GM12878 (cell line): ENCODE results near the gene KRT24. TPM values are rescaled to one million over a fixed set of nuclear protein-coding genes. Genes with fewer than 3 reads are reported as not detected.

ENCODE experiments used
- ATAC-seq: fragments of 200-7000 bp; cut with Tn5 transposase; 3 replicates; pipeline ENCODE4 v1.9.1; 2020; ENCODE audit warnings: mild to moderate bottlenecking, moderate library complexity
- BruUV-seq: library from RNA; stranded (reverse); fragments of 400-500 nt; replicated peaks from 2 replicates; lab custom pipeline; 2021; lab: Mats Ljungman, UMichigan
- CTCF ChIA-PET: fragments of 300-600 bp; sonication (Branson Sonifier 250); formaldehyde crosslinking; extraction: SDS; loops from one replicate; lab custom pipeline; 2021; ENCODE audit warnings: inconsistent platforms; lab: Yijun Ruan, JAX
- POLR2A ChIA-PET: fragments of 350-600 bp; formaldehyde crosslinking; extraction: SDS; loops from one replicate; lab custom pipeline; 2021; ENCODE audit warnings: inconsistent platforms; lab: Charles Lee
- RAD21 ChIA-PET: fragments of 300-600 bp; sonication (Branson Sonifier 250); formaldehyde crosslinking; loops from one replicate; lab custom pipeline; 2023; ENCODE audit warnings: antibody characterized with exemption; ENCODE audit not compliant: unreplicated experiment; lab: Charles Lee
- SMC1A ChIA-PET: fragments of 300-600 bp; sonication (Branson Sonifier 250); formaldehyde crosslinking; loops from one replicate; lab custom pipeline; 2023; ENCODE audit not compliant: unreplicated experiment, uncharacterized antibody; lab: Charles Lee
- DNase-seq: peaks from one replicate; pipeline ENCODE4 v3.0.0-alpha.2; 2011; ENCODE audit warnings: low read depth, low spot score
- FAIRE-seq: peaks from 3 replicates; lab custom pipeline; 2011; peaks lifted over from hg19 to GRCh38; lab: Jason Lieb, UNC
- H2AFZ ChIP-seq: 2 replicates; pipeline ENCODE4 v1.6.0; 2011; ENCODE audit warnings: low read depth, low read length, control low read depth; ENCODE audit not compliant: control insufficient read depth
- H3K27ac ChIP-seq: 2 replicates; pipeline ENCODE4 v1.5.1; 2011; ENCODE audit warnings: control low read depth; ENCODE audit not compliant: control insufficient read depth, insufficient read depth
- H3K27me3 ChIP-seq, 2 experiments: replicated peaks in 1 of 2; 2 replicates each; pipeline versions ENCODE4 v1.6.0 to v1.6.1; 2011; ENCODE audit warnings: low read length in 1 of 2; ENCODE audit not compliant: control insufficient read depth in 2 of 2, insufficient read depth in 2 of 2
- H3K36me3 ChIP-seq, 2 experiments: 2 replicates each; pipeline ENCODE4 v1.5.1; 2011; ENCODE audit warnings: low read length in 1 of 2; ENCODE audit not compliant: control insufficient read depth in 2 of 2, insufficient read depth in 2 of 2
- H3K4me1 ChIP-seq: 2 replicates; pipeline ENCODE4 v1.6.1; 2011; ENCODE audit warnings: mild to moderate bottlenecking, low read length, moderate library complexity, mixed read lengths; ENCODE audit not compliant: control insufficient read depth, insufficient read depth
- H3K4me2 ChIP-seq: 2 replicates; pipeline ENCODE4 v1.6.0; 2011; ENCODE audit warnings: control low read depth; ENCODE audit not compliant: control insufficient read depth, insufficient read depth
- H3K4me3 ChIP-seq: fragments of 200-600 bp; sonication (generic); 2 replicates; pipeline ENCODE4 v1.5.1; 2016
- H3K79me2 ChIP-seq: 2 replicates; pipeline ENCODE4 v1.6.0; 2011; ENCODE audit warnings: low read length; ENCODE audit not compliant: control insufficient read depth, insufficient read depth
- H3K9ac ChIP-seq: 2 replicates; pipeline ENCODE4 v1.8.0; 2011; ENCODE audit warnings: low read length, control low read depth, mixed read lengths; ENCODE audit not compliant: control insufficient read depth, insufficient read depth
- H3K9me3 ChIP-seq: replicated peaks from 3 replicates; pipeline ENCODE4 v1.5.1; 2011; ENCODE audit warnings: mild to moderate bottlenecking, low read length; ENCODE audit not compliant: control insufficient read depth, insufficient read depth
- H4K20me1 ChIP-seq: 2 replicates; pipeline ENCODE4 v1.6.0; 2011; ENCODE audit not compliant: control insufficient read depth, insufficient read depth
- ASH2L ChIP-seq: fragments of 300-600, 200-600 bp; sonication (generic); IDR thresholded peaks from 2 replicates; pipeline ENCODE4 v1.6.1; 2017; ENCODE audit warnings: low read depth, mild to moderate bottlenecking, borderline replicate concordance
- CBFB ChIP-seq: IDR thresholded peaks from 2 replicates; pipeline ENCODE4 v1.6.1; 2016; ENCODE audit warnings: antibody characterized with exemption, low read depth
- GATAD2B ChIP-seq: fragments of 450-650 bp; conservative IDR thresholded peaks from 2 replicates; pipeline ENCODE4 v1.6.1; 2017; ENCODE audit warnings: low read depth, mild to moderate bottlenecking, moderate library complexity
- HDAC2 ChIP-seq: fragments of 200-600 bp; sonication (generic); IDR thresholded peaks from 2 replicates; pipeline ENCODE4 v1.6.1; 2017
- IRF4 ChIP-seq: IDR thresholded peaks from 2 replicates; pipeline ENCODE4 v1.6.1; 2011; ENCODE audit warnings: low read depth, low read length
- POLR2AphosphoS2 ChIP-seq: IDR thresholded peaks from 2 replicates; pipeline ENCODE4 v1.6.1; 2011; ENCODE audit warnings: low read depth, mild to moderate bottlenecking, low read length, improper control_type of control experiment, moderate library complexity
- ZNF207 ChIP-seq: fragments of 450-650 bp; IDR thresholded peaks from 2 replicates; pipeline ENCODE4 v1.6.1; 2014; ENCODE audit warnings: antibody characterized with exemption, mild to moderate bottlenecking, borderline replicate concordance
- ZNF274 ChIP-seq: IDR thresholded peaks from one replicate; pipeline ENCODE4 v1.8.0; 2011; ENCODE audit not compliant: insufficient read length, insufficient read depth
- WGBS: methylation state at CpG from one replicate; pipeline ENCODE4 v1.1.6; 2016; ENCODE audit warnings: low lambda C conversion rate; ENCODE audit not compliant: insufficient replicate concordance, insufficient coverage; ENCODE audit errors: missing lambda C conversion rate; 5-methylcytosine and 5-hydroxymethylcytosine counted together
- in situ Hi-C: fragments of 300-500 bp; cut with MboI; formaldehyde crosslinking; loops from 9 replicates; pipeline ENCODE4 v1.14.3; 2018; ENCODE audit warnings: mixed read lengths
- intact Hi-C: fragments of 100-400 bp; cut with micrococcal nuclease; formaldehyde crosslinking; loops from one replicate; pipeline ENCODE4 v1.14.2; 2022; ENCODE audit not compliant: unreplicated experiment
- polyA plus RNA-seq, 11 experiments: library from polyadenylated mRNA; depleted of rRNA in 4 of 11; unstranded in 6 of 11; stranded (reverse) in 5 of 11; fragments of >200 nt; fragmentation: Nextera tagmentation in 4 of 11; fragmentation: Illumina TruSeq in 1 of 11; extraction: Ambion mirVana in 4 of 11; extraction: Trizol in 1 of 11; gene quantifications; 1 replicate in 1 of 11; 2 replicates in 10 of 11; pipeline versions ENCODE4 v1.2.1 to v1.2.3, GENCODE V29; 2011 to 2016; ENCODE audit warnings: inconsistent platforms in 2 of 11, missing spikeins in 2 of 11, low read depth in 1 of 11
- total RNA-seq, 4 experiments: library from RNA; depleted of rRNA in 3 of 4; stranded (reverse); fragments of >200 nt in 3 of 4; fragmentation: Illumina TruSeq in 1 of 4; extraction: Trizol in 1 of 4; gene quantifications; 2 replicates each; pipeline versions ENCODE4 v1.2.1 to v1.2.3, GENCODE V29; 2013 to 2021

Gene KRT24
- total and polyA plus RNA-seq, 10 of the 15 experiments (the other 5 are each of a cell fraction or from before 2014, with no cell fraction given), result not detected

DNA sequence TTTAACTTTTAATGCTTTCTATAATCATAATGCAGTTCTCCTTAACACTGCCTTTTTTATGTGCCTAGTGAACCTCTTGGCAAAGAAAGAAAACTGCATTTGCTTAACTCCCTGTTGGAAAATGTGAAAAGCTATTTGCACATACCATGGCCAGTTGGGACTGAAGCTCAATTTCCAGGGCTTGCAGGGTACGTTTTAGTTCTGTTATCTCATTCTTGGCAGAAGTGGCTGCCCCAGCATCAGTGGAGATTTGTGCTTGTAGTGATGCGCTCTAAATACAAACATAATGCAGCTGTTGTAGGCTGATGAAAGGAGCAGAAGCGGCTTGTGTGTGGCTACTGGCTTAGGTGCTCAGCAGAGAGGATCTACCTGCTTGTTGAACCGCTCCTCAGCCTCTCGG is 3.7 kb downstream of the KRT24 start:
- in situ Hi-C loops, result no loop called here
- ChIA-PET CTCF (interaction anchor here (0.5 to 1.0 kb wide), 2 partner anchors 75 to 235 kb away, joined by 3 read pairs; no protein-coding TSS in a partner anchor), SMC1A (interaction anchor here (0.6 to 1.4 kb wide), 3 partner anchors 11 to 18 kb away, joined by 3 read pairs; no protein-coding TSS in a partner anchor), POLR2A (no interaction called here), RAD21 (no interaction called here)
- Histone ChIP-seq H3K79me2 (no peaks in the 10 kb centered on the region), H3K4me3 (no peak overlapping the region), H3K27me3 (peaks cover 0 to 2% of the 10 kb centered on the region in 2 experiments; a peak in 1 of 4 replicates), H3K9me3 (no peaks in the 10 kb centered on the region), H3K9ac (no peak overlapping the region), H3K4me1 (no peaks in the 10 kb centered on the region), H4K20me1 (no peaks in the 10 kb centered on the region), H3K27ac (no peak overlapping the region), H3K36me3 (no peaks in the 10 kb centered on the region), H3K4me2 (no peak overlapping the region), H2AFZ (no peak overlapping the region)
- BruUV-seq, result no TSS peak
- 68% methylated on average over 5 of the region's 5 CpGs for WGBS
- intact Hi-C loops, result no loop called here
- TF ChIP-seq POLR2AphosphoS2, result no peak
- TF ChIP-seq GATAD2B, result no peak
- TF ChIP-seq CBFB, result no peak
- TF ChIP-seq HDAC2, result no peak
- DNase-seq, result no peak
- FAIRE-seq, result no peak
- no peak for ATAC-seq

DNA sequence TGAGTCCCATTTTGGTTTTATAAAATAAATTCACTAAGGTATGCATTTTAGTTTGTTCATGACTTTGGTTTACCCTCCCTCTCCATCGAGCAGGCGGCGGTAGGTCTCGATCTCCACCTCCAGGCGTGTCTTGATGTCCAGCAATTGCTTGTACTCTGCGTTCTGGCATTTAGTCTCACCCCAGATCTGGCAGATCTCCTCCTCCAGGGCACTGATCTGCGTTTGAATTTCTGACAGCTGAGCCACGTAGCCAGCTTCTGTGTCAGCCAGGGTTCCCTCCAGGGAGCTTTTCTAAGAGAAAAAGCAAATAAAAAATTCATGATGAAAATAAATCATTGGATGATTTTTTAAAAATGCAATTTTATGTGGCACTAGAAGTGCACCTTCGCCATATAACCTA is 4.2 kb downstream of the KRT24 start:
- H4K20me1 ChIP-seq, result no peaks in the 10 kb centered on the region
- WGBS, result 30% methylated on average over 9 of the region's 9 CpGs
- no peak for ATAC-seq
- no peaks in the 10 kb centered on the region for H3K4me1 ChIP-seq
- H3K27me3 ChIP-seq, result peaks cover 0 to 2% of the 10 kb centered on the region in 2 experiments; a peak in 1 of 4 replicates
- H2AFZ ChIP-seq, result no peak overlapping the region
- no peak for TF ChIP-seq ZNF274
- TF ChIP-seq ASH2L, result no peak
- no peak for TF ChIP-seq IRF4
- TF ChIP-seq ZNF207, result no peak
- TF ChIP-seq, all 136 proteins: peak for 0
- H3K4me2 ChIP-seq, result no peak overlapping the region
- in situ Hi-C loops (no loop called here), intact Hi-C loops (no loop called here)
- no peak overlapping the region for H3K27ac ChIP-seq
- no TSS peak for BruUV-seq
- H3K9me3 ChIP-seq, result no peaks in the 10 kb centered on the region
- POLR2A ChIA-PET, result no interaction called here
- SMC1A ChIA-PET, result interaction anchor here (0.6 to 1.4 kb wide), 2 partner anchors 10 to 13 kb away, joined by 3 read pairs; no protein-coding TSS in a partner anchor
- RAD21 ChIA-PET, result no interaction called here
- H3K36me3 ChIP-seq, result no peaks in the 10 kb centered on the region
- CTCF ChIA-PET, result interaction anchor here (0.5 to 1.1 kb wide), 3 partner anchors 21 to 235 kb away, joined by 3 read pairs; no protein-coding TSS in a partner anchor
- H3K9ac ChIP-seq, result no peak overlapping the region
- FAIRE-seq, result no peak
- H3K4me3 ChIP-seq, result no peak overlapping the region
- DNase-seq, result no peak
- H3K79me2 ChIP-seq, result no peaks in the 10 kb centered on the region
